ENCODE data around the gene GGT1. TPM values are rescaled to one million over a fixed set of nuclear protein-coding genes. Genes with fewer than 3 reads are reported as not detected.

The GGT1 gene
- total RNA-seq, 4 donors from 2014 or later, result 1.5 to 6.9 (median 4.2) TPM

- H3K4me3 ChIP-seq (ENCODE audit: low read depth, poor library complexity, severe bottlenecking), result no peak overlapping the region
- no peak for DNase-seq (ENCODE audit: low spot score in 2 of 2)
- TF ChIP-seq POLR2A (IDR thresholded peaks at IDR 0.05), result no peak
- TF ChIP-seq CTCF (IDR thresholded peaks at IDR 0.05), result no peak
- intact Hi-C loops (cut with DNase I; ENCODE audit: low total_unique reads), result no loop called here
- WGBS, 2 donors, result 89 to 94% methylated on average over 7 of the region's 7 CpGs
Observed at GRCh38 chr22:24571266-24571665, 31.7 kb upstream of the GGT1 start.

- 54 to 56% methylated on average over 1 of the region's 1 CpG for WGBS, 2 donors
- intact Hi-C loops (cut with DNase I; ENCODE audit: low total_unique reads), result no loop called here
Observed at GRCh38 chr22:24576778-24577177, 26.2 kb upstream of the GGT1 start.

GRCh38 chr22:24578355-24579257, 24.4 kb upstream of the GGT1 start:
- 49% methylated on average over 8 of the region's 8 CpGs for WGBS, 2 donors
- H3K4me3 ChIP-seq (ENCODE audit: low read depth, poor library complexity, severe bottlenecking), result no peak overlapping the region
- intact Hi-C loops (cut with DNase I; ENCODE audit: low total_unique reads), result no loop called here
- TF ChIP-seq CTCF (IDR thresholded peaks at IDR 0.05) (no peak), POLR2A (IDR thresholded peaks at IDR 0.05) (no peak)
- DNase-seq (ENCODE audit: low spot score in 2 of 2), result no peak

More at GRCh38 chr22:24576778-24577177, 26.2 kb upstream of the GGT1 start:
- DNase-seq (ENCODE audit: low spot score in 2 of 2), result no peak
- TF ChIP-seq POLR2A (IDR thresholded peaks at IDR 0.05) (no peak), CTCF (IDR thresholded peaks at IDR 0.05) (no peak)
- H3K4me3 ChIP-seq (ENCODE audit: low read depth, poor library complexity, severe bottlenecking), result no peak overlapping the region

GRCh38 chr22:24579258-24579601, 23.8 kb upstream of the GGT1 start:
- H3K4me3 ChIP-seq (ENCODE audit: low read depth, poor library complexity, severe bottlenecking), result no peak overlapping the region
- intact Hi-C loops (cut with DNase I; ENCODE audit: low total_unique reads), result no loop called here
- WGBS, 2 donors, result 24 to 26% methylated on average over 1 of the region's 1 CpG
- TF ChIP-seq POLR2A (IDR thresholded peaks at IDR 0.05) (no peak), CTCF (IDR thresholded peaks at IDR 0.05) (no peak)
- no peak for DNase-seq (ENCODE audit: low spot score in 2 of 2)

- WGBS, 2 donors, result 30 to 45% methylated on average over 2 of the region's 2 CpGs
- intact Hi-C loops (cut with DNase I; ENCODE audit: low total_unique reads), result no loop called here
- H3K4me3 ChIP-seq (ENCODE audit: low read depth, poor library complexity, severe bottlenecking), result no peak overlapping the region
- TF ChIP-seq POLR2A (IDR thresholded peaks at IDR 0.05) (no peak), CTCF (IDR thresholded peaks at IDR 0.05) (no peak)
- DNase-seq (ENCODE audit: low spot score in 2 of 2), result no peak
Observed at GRCh38 chr22:24580276-24580675, 22.7 kb upstream of the GGT1 start.
